K562 (cell line): ENCODE data around the gene HNRNPA2B1. TPM values are rescaled to one million over a fixed set of nuclear protein-coding genes. Genes with fewer than 3 reads are reported as not detected.

Source experiments
- BCLAF1 ChIP-seq, 2 experiments: fragments of 450-650 bp in 1 of 2; IDR thresholded peaks; 2 replicates each; pipeline ENCODE4 v1.6.1; 2011 to 2017; ENCODE audit warnings: low read depth in 2 of 2, antibody characterized with exemption in 1 of 2, borderline replicate concordance in 1 of 2, low read length in 1 of 2, mild to moderate bottlenecking in 1 of 2, mixed read lengths in 1 of 2; ENCODE audit not compliant: control insufficient read depth in 1 of 2
- CBFA2T3 ChIP-seq: fragments of 450-650 bp; IDR thresholded peaks from 2 replicates; pipeline ENCODE4 v1.6.1; 2017
- HBP1 ChIP-seq: fragments of 450-650 bp; formaldehyde crosslinking; IDR thresholded peaks from 2 replicates; pipeline ENCODE4 v1.4.0; 2022; ENCODE audit warnings: missing genetic modification characterization
- NFXL1 ChIP-seq: fragments of 450-650 bp; formaldehyde crosslinking; IDR thresholded peaks from 2 replicates; pipeline ENCODE4 v1.4.0; 2021; ENCODE audit warnings: mild to moderate bottlenecking
- POLR2A ChIP-seq: fragments of 450-650 bp; conservative IDR thresholded peaks from 2 replicates; pipeline ENCODE4 v1.6.1; 2016
- POLR2AphosphoS5 ChIP-seq: IDR thresholded peaks from 2 replicates; pipeline ENCODE4 v1.6.1; 2011; ENCODE audit warnings: mild to moderate bottlenecking, low read depth, low read length, moderate library complexity; ENCODE audit not compliant: control insufficient read depth, insufficient read depth
- THRB ChIP-seq: fragments of 450-650 bp; formaldehyde crosslinking; conservative IDR thresholded peaks from 2 replicates; pipeline ENCODE4 v1.4.0; 2022; ENCODE audit warnings: mild to moderate bottlenecking, missing genetic modification characterization
- polyA plus RNA-seq, 8 experiments: library from polyadenylated mRNA; depleted of rRNA in 4 of 8; stranded (reverse) in 5 of 8; unstranded in 3 of 8; fragments of >200 nt; fragmentation: Nextera tagmentation in 2 of 8; fragmentation: Illumina TruSeq in 1 of 8; extraction: Ambion mirVana in 2 of 8; extraction: Trizol in 1 of 8; gene quantifications; 2 replicates each; pipeline versions ENCODE4 v1.2.1 to v1.2.3, GENCODE V29; 2011 to 2014; ENCODE audit warnings: inconsistent platforms in 1 of 8, missing spikeins in 1 of 8
- total RNA-seq, 7 experiments: library from RNA; depleted of rRNA in 6 of 7; stranded (reverse); fragments of >200 nt in 6 of 7; fragmentation: Illumina TruSeq in 2 of 7; extraction: Trizol in 2 of 7; gene quantifications; 2 replicates each; pipeline versions ENCODE4 v1.2.1 to v1.2.3, GENCODE V29; 2011 to 2021; ENCODE audit warnings: low replicate concordance in 1 of 7

The HNRNPA2B1 gene
- total and polyA plus RNA-seq, 9 of the 15 experiments (the other 6 are each of a cell fraction or from before 2014, with no cell fraction given): 630 to 1,989 (median 865) TPM

- TF ChIP-seq BCLAF1 (IDR thresholded peaks at IDR 0.05; ENCODE audit: borderline replicate concordance in 1 of 2, control insufficient read depth in 1 of 2, low read depth in 2 of 2, low read length in 1 of 2) (0 out of 4 replicates have a peak, but pooled peaks of 1 of the 2 experiments have one; percentile 35), POLR2A (peak; percentile 46; the same call in 1 of the 2 replicates), THRB (CRISPR knock-in tag) (0 out of 2 replicates have a peak, but pooled peaks have one; percentile 18), NFXL1 (CRISPR knock-in tag) (peak; percentile 58; the same call in 1 of the 2 replicates), HBP1 (no peak), POLR2AphosphoS5 (peak; percentile 33), CBFA2T3 (0 out of 2 replicates have a peak, but pooled peaks have one; percentile 1)
Measured at GRCh38 chr7:26192485-26193087, 8.0 kb downstream of the HNRNPA2B1 start (continued).
